Endothelial cell of umbilical vein (primary cell): ENCODE measurements around the gene SAMD10. TPM values are rescaled to one million over a fixed set of nuclear protein-coding genes. Genes with fewer than 3 reads are reported as not detected.

Source experiments
- BruUV-seq: library from RNA; stranded (reverse); fragments of 400-500 nt; replicated peaks from 2 replicates; lab custom pipeline; 2021; lab: Mats Ljungman, UMichigan
- CTCF ChIA-PET: fragments of 300-600, 350-600 bp; sonication (Branson Sonifier 250); formaldehyde crosslinking; loops from one replicate; lab custom pipeline; 2021; ENCODE audit warnings: antibody characterized with exemption, inconsistent platforms; lab: Charles Lee
- POLR2A ChIA-PET: fragments of 300-600, 350-600 bp; sonication (Branson Sonifier 250); formaldehyde crosslinking; loops from one replicate; lab custom pipeline; 2021; ENCODE audit warnings: antibody characterized with exemption, inconsistent platforms; lab: Charles Lee
- DNase-seq: peaks from one replicate; pipeline ENCODE4 v3.0.0-alpha.2; 2011; ENCODE audit warnings: low read depth, low spot score
- FAIRE-seq: peaks from 2 replicates; lab custom pipeline; 2011; peaks lifted over from hg19 to GRCh38; lab: Jason Lieb, UNC
- H2AFZ ChIP-seq: 2 replicates; pipeline ENCODE4 v1.6.0; 2012; ENCODE audit warnings: low read depth, low read length, control low read depth, inconsistent platforms
- H3K27ac ChIP-seq: 2 replicates; pipeline ENCODE4 v1.5.1; 2011; ENCODE audit warnings: low read depth, mild to moderate bottlenecking, control low read depth, low read length, moderate library complexity; ENCODE audit not compliant: insufficient read depth
- H3K27me3 ChIP-seq, 2 experiments: 2 replicates each; pipeline versions ENCODE4 v1.6.0 to v1.6.1; 2011; ENCODE audit warnings: low read length in 2 of 2, mixed read lengths in 1 of 2; ENCODE audit not compliant: control insufficient read depth in 2 of 2, insufficient read depth in 2 of 2
- H3K36me3 ChIP-seq, 2 experiments: 2 replicates in 1 of 2; 3 replicates in 1 of 2; pipeline ENCODE4 v1.5.1; 2011; ENCODE audit warnings: low read length in 2 of 2, mild to moderate bottlenecking in 1 of 2, moderate library complexity in 1 of 2; ENCODE audit not compliant: control insufficient read depth in 2 of 2, insufficient read depth in 2 of 2; ENCODE audit errors: extremely low read depth in 1 of 2
- H3K4me1 ChIP-seq: 3 replicates; pipeline ENCODE4 v1.5.1; 2011; ENCODE audit warnings: mild to moderate bottlenecking, low read length; ENCODE audit not compliant: control insufficient read depth, insufficient read depth; ENCODE audit errors: extremely low read depth
- H3K4me2 ChIP-seq: 2 replicates; pipeline ENCODE4 v1.6.1; 2011; ENCODE audit warnings: low read length, control low read depth, mixed read lengths; ENCODE audit not compliant: insufficient read depth
- H3K4me3 ChIP-seq, 3 experiments: fragments of 200-600 bp in 1 of 3; sonication (generic), shearing (Covaris generic) in 1 of 3; replicated peaks in 1 of 3; 2 replicates each; pipeline ENCODE4 v1.5.1; 2011 to 2016; ENCODE audit warnings: control low read depth in 3 of 3, low read length in 3 of 3, mild to moderate bottlenecking in 2 of 3, inconsistent platforms in 1 of 3, low read depth in 1 of 3, moderate library complexity in 1 of 3; ENCODE audit not compliant: insufficient read depth in 1 of 3
- H3K79me2 ChIP-seq: 2 replicates; pipeline ENCODE4 v1.6.0; 2012; ENCODE audit warnings: low read length, inconsistent platforms; ENCODE audit not compliant: control insufficient read depth, insufficient read depth
- H3K9ac ChIP-seq: replicated peaks from 2 replicates; pipeline ENCODE3; 2011; ENCODE audit warnings: low read length, control low read depth; ENCODE audit not compliant: insufficient read depth; ENCODE audit errors: extremely low read depth
- H3K9me1 ChIP-seq: replicated peaks from 3 replicates; pipeline ENCODE4 v1.6.0; 2011; ENCODE audit warnings: mild to moderate bottlenecking, low read length; ENCODE audit not compliant: control insufficient read depth, insufficient read depth; ENCODE audit errors: extremely low read depth
- H3K9me3 ChIP-seq: replicated peaks from 2 replicates; pipeline ENCODE4 v1.5.1; 2012; ENCODE audit warnings: low read length, inconsistent platforms; ENCODE audit not compliant: control insufficient read depth, insufficient read depth
- H4K20me1 ChIP-seq: replicated peaks from 2 replicates; pipeline ENCODE3; 2011; ENCODE audit warnings: mild to moderate bottlenecking, low read length; ENCODE audit not compliant: control insufficient read depth, insufficient read depth; ENCODE audit errors: extremely low read depth
- EZH2 ChIP-seq: IDR thresholded peaks from 2 replicates; pipeline ENCODE4 v1.6.1; 2012; ENCODE audit warnings: borderline replicate concordance, low read depth, mild to moderate bottlenecking, moderate library complexity, low read length, inconsistent platforms; ENCODE audit not compliant: severe bottlenecking
- FOS ChIP-seq: IDR thresholded peaks from 2 replicates; pipeline ENCODE4 v1.6.1; 2011; ENCODE audit warnings: mild to moderate bottlenecking, low read length, moderate library complexity, borderline replicate concordance; ENCODE audit not compliant: insufficient read depth
- GATA2 ChIP-seq: IDR thresholded peaks from 2 replicates; pipeline ENCODE4 v1.7.0; 2011; ENCODE audit warnings: low read depth, mild to moderate bottlenecking, moderate library complexity, mixed read lengths, low read length; ENCODE audit not compliant: insufficient read length, insufficient read depth
- JUN ChIP-seq: IDR thresholded peaks from 2 replicates; pipeline ENCODE4 v1.6.1; 2011; ENCODE audit warnings: borderline replicate concordance, low read depth; ENCODE audit not compliant: insufficient read length, insufficient read depth
- MYC ChIP-seq: IDR thresholded peaks from one replicate; pipeline ENCODE4 v1.6.1; 2011; ENCODE audit warnings: mild to moderate bottlenecking, low read depth, low read length
- POLR2A ChIP-seq: IDR thresholded peaks from 2 replicates; pipeline ENCODE4 v1.6.1; 2012; ENCODE audit warnings: low read depth, mild to moderate bottlenecking, control low read depth, low read length
- POLR2AphosphoS5 ChIP-seq: IDR thresholded peaks from 2 replicates; pipeline ENCODE4 v1.6.1; 2012; ENCODE audit warnings: low read depth, mild to moderate bottlenecking, control low read depth, low read length, moderate library complexity; ENCODE audit not compliant: insufficient read depth
- dilution Hi-C: fragments of 300-500 bp; cut with MboI; formaldehyde crosslinking; loops from one replicate; pipeline ENCODE4 v1.15.0; 2019; ENCODE audit warnings: low sequenced_read_pairs; ENCODE audit not compliant: extremely low pct_ligation_motif_present
- intact Hi-C: fragments of 100-400 bp; cut with micrococcal nuclease; formaldehyde crosslinking; loops from one replicate; pipeline ENCODE4 v1.10.0; 2022
- polyA plus RNA-seq, 4 experiments: library from polyadenylated mRNA; depleted of rRNA in 3 of 4; stranded (reverse) in 3 of 4; unstranded in 1 of 4; fragments of >200 nt; gene quantifications; 2 replicates each; pipeline versions ENCODE4 v1.2.1 to v1.2.3, GENCODE V29; 2011 to 2012; ENCODE audit warnings: missing spikeins in 1 of 4
- total RNA-seq: library from RNA; stranded (reverse); gene quantifications from 2 replicates; pipeline ENCODE4 v1.2.3, GENCODE V29; 2021
- TF ChIP-seq, protein P1 (sequence below): IDR thresholded peaks from 2 replicates; pipeline ENCODE4 v1.6.1; 2011; ENCODE audit not compliant: insufficient read depth, insufficient read length

Gene SAMD10
- total and polyA plus RNA-seq, 2 donors (not counting 3 experiments of a cell fraction or from before 2014, with no cell fraction given) = 4.7 to 5.3 TPM

DNA sequence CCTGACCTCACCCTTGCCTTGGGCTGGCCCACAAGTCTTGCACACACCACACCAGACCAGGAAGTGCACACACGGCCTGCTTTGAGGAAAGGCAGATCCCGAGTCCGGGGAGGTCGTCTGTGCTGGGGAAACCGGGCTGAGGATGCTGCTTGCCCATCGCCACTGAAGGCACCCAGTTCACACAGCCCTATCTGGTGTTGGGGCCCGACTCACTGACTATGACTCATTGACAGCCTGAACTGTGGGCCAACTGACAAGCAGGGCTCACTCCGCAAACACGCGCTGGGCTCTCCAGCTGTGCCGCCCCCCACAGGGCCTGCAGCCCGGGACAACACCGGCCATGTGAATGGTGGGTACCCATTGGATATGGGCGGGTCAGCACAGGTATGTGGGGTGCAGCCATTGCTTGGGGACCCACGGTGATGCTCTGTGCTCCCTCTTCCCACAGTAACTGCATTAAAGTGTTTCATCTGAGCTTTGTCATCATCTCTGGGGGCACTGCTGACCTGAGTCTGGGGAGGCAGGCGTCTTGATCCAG lies 1.6 kb downstream of the SAMD10 start:
- POLR2A ChIA-PET = no interaction called here
- no peaks in the 10 kb centered on the region for H3K27me3 ChIP-seq
- no peaks in the 10 kb centered on the region for H4K20me1 ChIP-seq
- H3K36me3 ChIP-seq = no peaks in the 10 kb centered on the region
- FAIRE-seq (peak; percentile 55), DNase-seq (no peak)
- H3K79me2 ChIP-seq = peaks cover 13% of the 10 kb centered on the region
- no peak overlapping the region for H3K4me3 ChIP-seq
- intact Hi-C loops = no loop called here
- H3K9me3 ChIP-seq = no peaks in the 10 kb centered on the region
- H3K4me1 ChIP-seq = peaks cover 24% of the 10 kb centered on the region
- dilution Hi-C loops = no loop called here
- no peak overlapping the region for H3K27ac ChIP-seq
- no peak overlapping the region for H2AFZ ChIP-seq
- H3K9ac ChIP-seq = no peak overlapping the region
- TF ChIP-seq POLR2A = no peak
- TF ChIP-seq EZH2 = no peak
- no peak for TF ChIP-seq JUN
- TF ChIP-seq, protein P1, sequence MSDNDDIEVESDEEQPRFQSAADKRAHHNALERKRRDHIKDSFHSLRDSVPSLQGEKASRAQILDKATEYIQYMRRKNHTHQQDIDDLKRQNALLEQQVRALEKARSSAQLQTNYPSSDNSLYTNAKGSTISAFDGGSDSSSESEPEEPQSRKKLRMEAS = no peak
- TF ChIP-seq MYC = no peak
- TF ChIP-seq POLR2AphosphoS5 = no peak
- no peak for TF ChIP-seq GATA2
- TF ChIP-seq FOS = no peak
- no TSS peak for BruUV-seq
- CTCF ChIA-PET = interaction anchor here (1.6 kb wide), 1 partner anchor 440 kb away, joined by 9 read pairs; the partner anchor contains the start of gene PTK6
- H3K4me2 ChIP-seq = no peak overlapping the region
- no peaks in the 10 kb centered on the region for H3K9me1 ChIP-seq
